OCI-LY7 (cell line): Measurements from ENCODE around the gene CDC42BPG. TPM values are rescaled to one million over a fixed set of nuclear protein-coding genes. Genes with fewer than 3 reads are reported as not detected.

Source experiments
- BruUV-seq: library from RNA; stranded (reverse); fragments of 400-500 nt; replicated peaks from 2 replicates; lab custom pipeline; 2021; lab: Mats Ljungman, UMichigan
- CTCF ChIA-PET: fragments of 300-600 bp; sonication (Branson Sonifier 250); formaldehyde crosslinking; loops from one replicate; lab custom pipeline; 2022; ENCODE audit warnings: antibody characterized with exemption; ENCODE audit not compliant: unreplicated experiment; lab: Charles Lee
- POLR2A ChIA-PET: fragments of 300-600 bp; sonication (Branson Sonifier 250); formaldehyde crosslinking; loops from one replicate; lab custom pipeline; 2022; ENCODE audit warnings: antibody characterized with exemption; lab: Charles Lee
- DNase-seq: peaks from one replicate; pipeline ENCODE4 v3.0.0-alpha.2; 2015; ENCODE audit warnings: low spot score
- H2AFZ ChIP-seq: fragments of 200-600 bp; sonication (generic), shearing (Covaris generic); 2 replicates; pipeline ENCODE4 v1.6.1; 2014; ENCODE audit warnings: mild to moderate bottlenecking, antibody characterized with exemption, low read length, moderate library complexity
- H3K27ac ChIP-seq: fragments of 200-600 bp; sonication (generic); 2 replicates; pipeline ENCODE4 v1.5.1; 2014; ENCODE audit warnings: mixed run types, low read depth, mild to moderate bottlenecking, moderate library complexity, low read length, inconsistent platforms; ENCODE audit not compliant: poor library complexity, severe bottlenecking
- H3K36me3 ChIP-seq: fragments of 200-600 bp; sonication (generic); 2 replicates; pipeline ENCODE4 v1.6.1; 2014; ENCODE audit warnings: mild to moderate bottlenecking, antibody characterized with exemption, low read length, moderate library complexity, mixed read lengths; ENCODE audit not compliant: insufficient read depth
- H3K4me1 ChIP-seq: fragments of 200-600 bp; sonication (generic); 2 replicates; pipeline ENCODE4 v1.5.1; 2014; ENCODE audit warnings: mild to moderate bottlenecking, low read length; ENCODE audit not compliant: insufficient read depth, poor library complexity, severe bottlenecking
- H3K4me2 ChIP-seq: fragments of 200-600 bp; sonication (generic); 2 replicates; pipeline ENCODE4 v1.6.1; 2014; ENCODE audit warnings: mild to moderate bottlenecking, low read length
- H3K4me3 ChIP-seq: fragments of 200-600 bp; sonication (generic); 2 replicates; pipeline ENCODE4 v1.5.1; 2014; ENCODE audit warnings: mild to moderate bottlenecking, low read depth, low read length; ENCODE audit not compliant: poor library complexity, severe bottlenecking
- H3K79me2 ChIP-seq: fragments of 200-600 bp; sonication (generic); 2 replicates; pipeline ENCODE4 v1.6.1; 2016; ENCODE audit warnings: low read depth, mild to moderate bottlenecking, low read length, moderate library complexity, mixed read lengths; ENCODE audit not compliant: insufficient read depth
- H3K9me2 ChIP-seq: fragments of 200-600 bp; sonication (generic); 2 replicates; pipeline ENCODE4 v1.6.1; 2016; ENCODE audit warnings: mild to moderate bottlenecking, low read length, mixed read lengths; ENCODE audit not compliant: insufficient read depth
- H3K9me3 ChIP-seq: fragments of 200-600 bp; sonication (generic); 2 replicates; pipeline ENCODE4 v1.6.1; 2014; ENCODE audit warnings: mild to moderate bottlenecking, mixed run types, low read length, mixed read lengths
- H4K20me1 ChIP-seq: fragments of 200-600 bp; sonication (generic); 2 replicates; pipeline ENCODE4 v1.6.1; 2014; ENCODE audit warnings: mild to moderate bottlenecking, antibody characterized with exemption, low read length, moderate library complexity, mixed read lengths; ENCODE audit not compliant: insufficient read depth
- EZH2phosphoT487 ChIP-seq: fragments of 200-600 bp; sonication (generic); IDR thresholded peaks from 2 replicates; pipeline ENCODE4 v1.6.1; 2018; ENCODE audit warnings: low read depth, borderline replicate concordance, mild to moderate bottlenecking, mixed run types, antibody characterized with exemption, low read length, moderate library complexity, mixed read lengths
- intact Hi-C: fragments of 100-400 bp; cut with micrococcal nuclease; formaldehyde crosslinking; loops from one replicate; pipeline ENCODE4 v1.10.0; 2022; ENCODE audit not compliant: unreplicated experiment
- total RNA-seq, 2 experiments: library from RNA; depleted of rRNA in 1 of 2; stranded (reverse); fragments of >200 nt in 1 of 2; shearing (Covaris generic) in 1 of 2; gene quantifications; 2 replicates each; pipeline ENCODE4 v1.2.3, GENCODE V29; 2014 to 2022
- TF ChIP-seq, protein P1 (sequence below): fragments of 200-600 bp; sonication (generic); conservative IDR thresholded peaks from 2 replicates; pipeline ENCODE4 v1.5.1; 2014; ENCODE audit warnings: mild to moderate bottlenecking, antibody characterized with exemption, low read length, moderate library complexity, mixed read lengths

CDC42BPG gene
- total RNA-seq, 2 experiments from 2014 or later = 3.5 to 4.9 TPM

- no peak for DNase-seq
- BruUV-seq = no TSS peak
- no peaks in the 10 kb centered on the region for H3K9me2 ChIP-seq
- H3K27ac ChIP-seq = no peak overlapping the region
- peaks cover 4% of the 10 kb centered on the region for H3K4me1 ChIP-seq
- POLR2A ChIA-PET = no interaction called here
- intact Hi-C loops = no loop called here
- no peak overlapping the region for H3K4me3 ChIP-seq
- no peak for TF ChIP-seq EZH2phosphoT487
- TF ChIP-seq, protein P1, sequence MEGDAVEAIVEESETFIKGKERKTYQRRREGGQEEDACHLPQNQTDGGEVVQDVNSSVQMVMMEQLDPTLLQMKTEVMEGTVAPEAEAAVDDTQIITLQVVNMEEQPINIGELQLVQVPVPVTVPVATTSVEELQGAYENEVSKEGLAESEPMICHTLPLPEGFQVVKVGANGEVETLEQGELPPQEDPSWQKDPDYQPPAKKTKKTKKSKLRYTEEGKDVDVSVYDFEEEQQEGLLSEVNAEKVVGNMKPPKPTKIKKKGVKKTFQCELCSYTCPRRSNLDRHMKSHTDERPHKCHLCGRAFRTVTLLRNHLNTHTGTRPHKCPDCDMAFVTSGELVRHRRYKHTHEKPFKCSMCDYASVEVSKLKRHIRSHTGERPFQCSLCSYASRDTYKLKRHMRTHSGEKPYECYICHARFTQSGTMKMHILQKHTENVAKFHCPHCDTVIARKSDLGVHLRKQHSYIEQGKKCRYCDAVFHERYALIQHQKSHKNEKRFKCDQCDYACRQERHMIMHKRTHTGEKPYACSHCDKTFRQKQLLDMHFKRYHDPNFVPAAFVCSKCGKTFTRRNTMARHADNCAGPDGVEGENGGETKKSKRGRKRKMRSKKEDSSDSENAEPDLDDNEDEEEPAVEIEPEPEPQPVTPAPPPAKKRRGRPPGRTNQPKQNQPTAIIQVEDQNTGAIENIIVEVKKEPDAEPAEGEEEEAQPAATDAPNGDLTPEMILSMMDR = no peak
- H2AFZ ChIP-seq = no peak overlapping the region
- H4K20me1 ChIP-seq = no peaks in the 10 kb centered on the region
- H3K4me2 ChIP-seq = no peak overlapping the region
- H3K9me3 ChIP-seq = no peaks in the 10 kb centered on the region
- CTCF ChIA-PET = no interaction called here
- no peaks in the 10 kb centered on the region for H3K79me2 ChIP-seq
- H3K36me3 ChIP-seq = no peaks in the 10 kb centered on the region
Observed at GRCh38 chr11:64831411-64831891, 13.0 kb downstream of the CDC42BPG start.

DNA sequence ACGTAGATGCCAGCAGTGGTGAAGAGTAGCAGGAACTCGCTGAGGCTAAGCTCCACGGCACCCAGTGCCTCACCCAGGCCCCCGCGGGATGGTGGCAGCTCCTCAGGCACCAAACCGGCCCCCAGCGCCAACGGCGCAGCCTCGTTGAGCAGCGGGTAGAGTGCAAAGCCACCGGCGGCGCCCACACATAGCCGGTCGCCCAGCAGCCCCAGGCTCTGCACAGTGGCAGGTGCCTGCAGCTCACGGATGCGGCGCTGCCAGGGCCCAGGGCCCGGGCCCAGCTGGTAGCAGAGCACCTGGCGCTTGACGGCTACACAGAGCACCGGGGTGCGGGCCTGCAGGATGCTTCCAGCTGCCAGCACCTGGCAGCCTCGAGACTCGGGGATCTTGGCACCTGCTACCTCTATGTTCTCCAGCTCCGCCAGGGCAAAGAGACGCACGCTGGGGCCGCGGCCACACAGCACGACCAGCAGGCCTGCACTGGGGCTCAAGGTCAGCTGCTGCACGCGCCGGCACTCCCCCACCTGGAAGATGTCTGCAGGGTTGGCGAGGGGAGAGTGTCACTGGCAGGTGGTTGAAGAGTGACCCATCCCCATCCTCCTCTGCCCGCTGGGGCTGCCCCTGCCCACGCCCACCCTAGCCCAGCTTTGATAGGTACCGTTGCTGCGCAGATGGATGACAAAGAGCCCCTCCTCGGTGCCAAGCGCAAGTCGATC is 14.8 kb downstream of the CDC42BPG start:
- Histone ChIP-seq H2AFZ (no peak overlapping the region), H3K4me1 (peaks cover 4% of the 10 kb centered on the region), H3K9me3 (no peaks in the 10 kb centered on the region), H3K9me2 (no peaks in the 10 kb centered on the region), H4K20me1 (no peaks in the 10 kb centered on the region), H3K4me3 (no peak overlapping the region), H3K36me3 (no peaks in the 10 kb centered on the region), H3K79me2 (no peaks in the 10 kb centered on the region), H3K4me2 (no peak overlapping the region), H3K27ac (no peak overlapping the region)
- no TSS peak for BruUV-seq
- DNase-seq = no peak
- ChIA-PET CTCF (no interaction called here), POLR2A (interaction anchor here (0.6 kb wide), 1 partner anchor 140 kb away, joined by 3 read pairs; no protein-coding TSS in a partner anchor)
- TF ChIP-seq, protein P1 = no peak
- TF ChIP-seq EZH2phosphoT487 = no peak
- intact Hi-C loops = no loop called here

DNA sequence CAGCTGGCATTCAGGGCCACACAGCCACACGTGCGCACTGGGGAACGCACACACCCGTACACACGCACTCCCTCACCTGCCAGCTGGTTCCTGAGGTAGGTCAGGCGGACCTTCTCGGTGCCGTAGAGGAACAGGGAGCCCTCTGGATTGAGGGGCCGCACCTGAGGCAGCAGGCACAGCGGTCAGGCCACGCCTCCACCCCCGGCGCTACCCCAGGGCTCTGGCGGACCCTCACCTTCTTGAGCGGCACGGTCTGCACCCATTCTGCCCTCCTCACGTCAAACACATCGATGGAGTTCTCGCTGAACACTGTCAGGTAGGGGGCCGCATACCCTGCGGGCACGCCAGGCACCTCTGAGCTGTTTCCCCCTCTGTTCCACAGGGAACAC is 17.0 kb downstream of the CDC42BPG start:
- BruUV-seq = no TSS peak
- H3K79me2 ChIP-seq = no peaks in the 10 kb centered on the region
- no peak for TF ChIP-seq EZH2phosphoT487
- TF ChIP-seq, protein P1 = no peak
- H3K27ac ChIP-seq = no peak overlapping the region
- no peaks in the 10 kb centered on the region for H3K36me3 ChIP-seq
- no peak for DNase-seq
- ChIA-PET POLR2A (no interaction called here), CTCF (interaction anchor here (0.6 kb wide), 1 partner anchor 100 kb away, joined by 5 read pairs; no protein-coding TSS in a partner anchor)
- H3K9me3 ChIP-seq = no peaks in the 10 kb centered on the region
- peaks cover 4% of the 10 kb centered on the region for H3K4me1 ChIP-seq
- no peaks in the 10 kb centered on the region for H3K9me2 ChIP-seq
- no peaks in the 10 kb centered on the region for H4K20me1 ChIP-seq
- intact Hi-C loops = no loop called here
- H2AFZ ChIP-seq = no peak overlapping the region
- H3K4me2 ChIP-seq = no peak overlapping the region
- H3K4me3 ChIP-seq = no peak overlapping the region
